Stimulated activated CD4-positive, alpha-beta T cell treated with anti-CD3 and anti-CD28 coated beads, TNF-alpha, amount 100 ng/mL, for 4 hours (primary cell): ENCODE results near the gene MED28.

Experiments used
- DNase-seq, 3 experiments: peaks; one replicate each; pipeline ENCODE4 v3.0.0-alpha.2; 2020; ENCODE audit warnings: low read depth in 3 of 3

The MED28 gene

DNA sequence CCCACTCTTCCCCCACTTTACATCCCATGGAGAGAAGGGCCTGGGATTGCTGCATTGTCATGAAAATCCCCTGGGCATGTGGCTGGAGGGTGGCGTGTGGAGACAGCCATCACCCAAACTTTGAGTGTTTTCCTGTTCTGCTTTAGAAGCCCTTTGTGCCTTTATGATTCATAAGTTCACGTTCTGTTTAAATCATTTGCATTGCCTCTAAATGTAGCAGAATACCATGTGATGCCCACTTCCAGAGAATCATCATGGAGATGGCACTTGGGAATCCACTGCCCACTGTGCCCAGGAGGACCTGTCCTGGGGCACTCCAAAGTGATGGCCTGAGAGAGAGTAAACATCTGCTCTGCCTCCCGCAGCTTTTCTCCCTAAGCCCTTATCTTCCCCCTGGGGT is 52.8 kb downstream of the MED28 start:
- no peak for DNase-seq

DNA sequence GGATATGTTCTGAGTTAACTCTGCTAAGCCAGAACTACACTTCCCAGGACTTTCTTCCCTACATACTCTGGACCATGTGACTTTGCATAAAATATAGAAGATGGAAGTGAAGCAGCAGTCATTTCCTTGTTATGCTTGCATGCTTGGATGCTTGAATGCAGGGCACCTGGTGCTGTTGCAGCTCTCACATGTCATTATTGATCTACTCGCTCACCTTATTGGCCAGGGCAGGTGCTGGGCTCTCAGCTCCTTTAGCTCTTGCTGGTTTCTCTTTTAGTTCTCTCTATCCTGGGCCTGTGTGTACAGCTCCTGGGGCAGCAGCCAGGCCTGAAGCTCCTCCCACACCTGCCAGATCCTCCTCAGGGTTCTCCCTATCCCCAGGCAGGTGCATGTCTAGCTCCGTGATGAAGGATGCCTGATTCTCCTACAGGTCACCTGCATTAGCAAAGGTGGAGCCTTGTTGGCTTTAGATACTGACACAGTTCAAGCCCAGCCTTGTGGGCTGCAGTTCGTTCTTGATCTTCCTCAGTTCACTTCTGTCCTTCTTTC is 53.3 kb downstream of the MED28 start:
- DNase-seq = no peak

DNA sequence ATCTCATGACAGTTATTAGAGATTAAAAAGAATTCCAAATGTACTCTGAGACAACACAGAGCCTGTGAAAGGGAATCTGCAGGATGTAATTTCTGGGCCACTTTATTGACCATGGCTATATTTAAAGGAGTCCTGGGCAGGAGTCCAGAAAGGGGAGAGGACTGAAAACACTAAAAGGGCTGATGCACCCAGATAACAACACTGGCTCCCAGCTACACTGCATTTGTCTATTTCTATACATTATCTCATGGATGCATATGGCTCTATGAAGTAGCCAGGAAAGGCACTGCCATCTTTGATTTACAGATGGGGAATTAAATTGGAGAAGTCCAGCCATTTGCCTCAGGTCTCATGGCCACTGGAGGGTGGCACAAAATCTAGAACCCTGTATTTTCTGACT is 56.0 kb downstream of the MED28 start:
- no peak for DNase-seq

DNA sequence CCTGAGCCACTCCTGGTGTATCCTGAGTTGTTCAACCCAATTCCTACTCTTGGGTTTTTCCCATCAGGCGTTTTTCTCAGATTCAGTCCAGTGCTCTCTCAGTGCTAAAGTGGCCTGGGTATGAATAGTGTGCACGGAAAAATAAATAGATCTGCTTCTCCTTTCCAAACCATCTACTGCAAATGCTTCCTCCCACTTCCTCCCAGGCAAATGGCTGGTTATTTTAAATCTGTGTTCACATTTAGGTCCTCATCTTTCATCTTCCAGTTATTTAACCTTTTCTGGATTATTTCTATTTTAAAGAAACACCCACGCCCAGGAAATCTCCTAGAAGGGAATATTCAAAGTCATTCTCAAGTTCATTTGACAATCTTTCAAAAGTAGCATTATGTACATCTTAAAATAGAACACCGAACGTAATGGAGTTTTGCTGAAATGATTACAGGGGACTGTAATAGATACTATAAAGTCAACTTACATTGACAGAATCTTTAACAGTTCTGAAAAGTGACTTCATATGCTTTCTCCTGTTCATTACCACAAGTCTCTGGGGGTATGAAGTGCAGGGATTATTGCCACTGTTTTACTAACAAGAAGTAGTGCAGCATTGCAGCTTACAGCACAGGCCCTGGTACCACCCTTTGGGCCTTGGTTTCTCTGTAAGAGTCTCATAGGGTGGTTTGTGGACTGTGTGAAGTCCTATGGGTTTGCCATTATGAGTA is 66.3 kb downstream of the MED28 start:
- no peak for DNase-seq

DNA sequence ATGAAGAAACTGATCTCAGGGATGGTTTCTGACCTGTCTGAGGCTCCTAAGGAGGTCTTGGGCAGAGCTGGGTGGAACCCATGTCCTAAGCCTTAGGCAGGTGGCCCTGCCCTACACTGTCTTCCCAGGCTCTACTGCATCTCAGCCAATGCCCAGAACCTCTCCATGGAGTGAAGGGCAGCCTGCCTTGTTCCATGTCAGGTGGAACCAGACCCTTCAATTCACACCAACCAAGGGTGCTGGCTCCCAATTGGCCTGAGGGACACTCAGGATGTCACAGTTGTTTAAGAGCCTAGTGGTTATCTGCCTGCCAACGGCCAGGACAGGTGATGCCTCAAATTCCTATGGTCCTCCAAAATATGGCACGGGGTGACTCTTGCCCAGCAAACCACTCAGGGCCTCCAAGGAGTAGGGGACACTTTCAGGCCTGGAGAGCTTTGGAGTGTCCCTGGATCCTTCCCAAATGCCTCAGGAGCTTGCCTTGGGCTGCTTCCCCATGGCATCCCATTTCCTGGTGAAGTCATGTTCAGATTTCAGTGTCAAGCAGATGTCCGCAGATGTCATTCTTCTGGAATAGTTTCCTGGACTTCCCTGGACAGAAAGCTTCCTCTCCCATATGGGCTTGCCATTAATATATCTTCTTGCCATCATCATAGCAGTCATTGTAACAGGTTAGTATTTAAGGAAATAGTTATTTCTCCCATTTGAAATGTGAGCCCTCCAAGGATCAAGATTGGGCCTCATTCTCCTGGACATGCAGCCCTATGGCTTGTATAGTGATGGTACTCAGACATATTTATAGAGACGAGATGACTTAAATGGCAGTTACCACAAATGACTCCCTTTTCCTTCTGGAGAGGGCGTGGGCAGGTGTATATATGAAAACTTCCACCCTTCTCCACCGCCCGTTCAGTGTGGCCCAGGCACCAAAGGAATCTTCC is 67.1 kb downstream of the MED28 start:
- DNase-seq = no peak

DNA sequence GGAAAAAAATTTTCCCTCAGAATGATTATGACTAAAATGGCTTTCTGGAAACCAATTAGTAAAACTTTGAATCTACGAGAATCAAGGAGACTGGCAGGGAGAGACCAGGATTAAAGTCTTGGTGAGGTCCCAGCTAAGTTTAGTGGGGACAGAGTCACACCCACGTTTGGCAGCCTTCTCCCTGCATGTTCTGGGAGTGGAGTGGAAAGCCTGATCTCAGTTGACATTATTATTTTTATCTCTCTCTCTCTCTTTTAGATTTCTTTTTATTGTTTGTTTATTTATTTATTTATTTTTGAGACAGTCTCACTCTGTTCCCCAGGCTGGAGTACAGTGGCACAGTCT is 67.8 kb downstream of the MED28 start:
- no peak for DNase-seq
